ENCODE data around the gene TRAF3IP3. TPM values are rescaled to one million over a fixed set of nuclear protein-coding genes. Genes with fewer than 3 reads are reported as not detected.
A peak's percentile ranks its signal among the peaks of the same experiment; 100 is the strongest.

Gene TRAF3IP3
- total RNA-seq, 1 experiment from 2014 or later = not detected

DNA sequence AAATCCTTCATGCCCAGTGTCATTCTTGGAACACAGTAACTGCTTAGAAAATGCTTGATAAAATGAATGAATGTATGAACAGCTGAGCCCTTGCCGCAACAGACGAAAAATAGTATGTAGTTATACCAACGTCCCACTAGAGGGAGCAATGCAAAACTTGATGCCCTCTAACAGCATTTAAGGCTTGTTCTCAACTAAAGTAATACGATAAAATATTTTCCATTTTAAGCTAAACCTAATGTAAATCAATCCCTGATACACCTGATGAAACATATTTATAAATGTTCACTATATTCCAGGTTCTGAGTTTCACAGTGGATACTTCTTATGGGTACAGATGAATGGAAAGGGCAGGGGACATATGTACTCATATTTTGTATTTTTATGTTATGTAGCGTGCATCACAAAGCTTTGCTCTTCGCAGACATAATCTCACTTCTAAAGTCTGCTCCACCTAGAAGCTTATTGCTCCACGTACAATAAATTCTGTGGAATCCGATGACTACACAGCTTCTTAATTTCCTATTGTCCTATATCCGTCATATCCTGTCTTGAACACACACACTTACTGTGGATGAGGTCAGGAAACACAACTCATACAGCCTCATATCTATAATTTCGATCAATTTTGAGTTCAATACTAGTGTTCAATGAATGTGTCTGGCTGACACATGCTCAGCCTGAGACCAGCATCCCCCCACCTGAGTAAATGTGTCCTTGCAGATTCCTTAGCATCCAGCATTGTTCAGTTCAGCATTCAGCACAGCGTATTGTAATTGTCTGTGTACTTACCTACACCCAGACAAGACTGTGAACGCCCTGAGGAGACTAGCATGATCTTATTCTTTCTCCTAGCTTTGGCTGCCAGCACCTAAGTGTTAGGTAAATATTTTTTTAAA lies 67.5 kb downstream of the TRAF3IP3 start:
- no peaks in the 10 kb centered on the region for H3K79me2 ChIP-seq (ENCODE audit: insufficient read depth, low read length)
- H3K4me1 Mint-ChIP-seq = peaks cover 7 to 11% of the 10 kb centered on the region in 2 experiments
- no peak overlapping the region for H4K8ac ChIP-seq (replicated peaks; ENCODE audit: insufficient read length, low read depth, low read length)
- H3K18ac ChIP-seq (ENCODE audit: insufficient read length, low read depth, low read length) = no peak overlapping the region
- H3K27me3 Mint-ChIP-seq (ENCODE audit: low read depth) = peaks cover 29% of the 10 kb centered on the region
- no CpG with 5 or more reads among the region's 12 CpGs for WGBS (ENCODE audit: extremely low coverage, insufficient read length, low lambda C conversion rate)
- no peak overlapping the region for H3K4me3 Mint-ChIP-seq
- no peak overlapping the region for H3K27ac ChIP-seq (ENCODE audit: insufficient read length, low read depth, low read length)
- H2BK5ac ChIP-seq (ENCODE audit: insufficient read length, low read length) = no peak overlapping the region
- H3K27me3 ChIP-seq (ENCODE audit: insufficient read depth, low read length) = no peaks in the 10 kb centered on the region; the same call in 1 of the 2 replicates
- H3T11ph ChIP-seq (ENCODE audit: low read length) = no peak overlapping the region
- H2BK15ac ChIP-seq (ENCODE audit: low read depth, low read length) = no peak overlapping the region
- no peak overlapping the region for H3K9ac ChIP-seq (ENCODE audit: extremely low read depth, insufficient read length, low read length)
- H3K27ac Mint-ChIP-seq = no peak overlapping the region; a peak in 1 of 7 replicates
- no peaks in the 10 kb centered on the region for H3K23me2 ChIP-seq (ENCODE audit: insufficient read length, low read depth, low read length, poor library complexity, severe bottlenecking)
- no peak overlapping the region for H3K4me2 ChIP-seq (ENCODE audit: insufficient read depth, insufficient read length, low read length)
- H2BK120ac ChIP-seq (ENCODE audit: low read depth, low read length, poor library complexity, severe bottlenecking) = no peak overlapping the region
- H3K23ac ChIP-seq (ENCODE audit: insufficient read length, low read depth, low read length) = no peak overlapping the region
- no peak overlapping the region for H3K4ac ChIP-seq (ENCODE audit: low read depth, low read length)
- no peaks in the 10 kb centered on the region for H3K4me1 ChIP-seq (ENCODE audit: insufficient read depth, low read length)
- H4K5ac ChIP-seq (ENCODE audit: insufficient read length, low read depth, low read length) = no peak overlapping the region
- no peak overlapping the region for H2BK12ac ChIP-seq (ENCODE audit: insufficient read length, low read depth, low read length)
- no peaks in the 10 kb centered on the region for H3K9me3 ChIP-seq (ENCODE audit: control insufficient read depth, low read depth, low read length)
- TF ChIP-seq, protein P1, sequence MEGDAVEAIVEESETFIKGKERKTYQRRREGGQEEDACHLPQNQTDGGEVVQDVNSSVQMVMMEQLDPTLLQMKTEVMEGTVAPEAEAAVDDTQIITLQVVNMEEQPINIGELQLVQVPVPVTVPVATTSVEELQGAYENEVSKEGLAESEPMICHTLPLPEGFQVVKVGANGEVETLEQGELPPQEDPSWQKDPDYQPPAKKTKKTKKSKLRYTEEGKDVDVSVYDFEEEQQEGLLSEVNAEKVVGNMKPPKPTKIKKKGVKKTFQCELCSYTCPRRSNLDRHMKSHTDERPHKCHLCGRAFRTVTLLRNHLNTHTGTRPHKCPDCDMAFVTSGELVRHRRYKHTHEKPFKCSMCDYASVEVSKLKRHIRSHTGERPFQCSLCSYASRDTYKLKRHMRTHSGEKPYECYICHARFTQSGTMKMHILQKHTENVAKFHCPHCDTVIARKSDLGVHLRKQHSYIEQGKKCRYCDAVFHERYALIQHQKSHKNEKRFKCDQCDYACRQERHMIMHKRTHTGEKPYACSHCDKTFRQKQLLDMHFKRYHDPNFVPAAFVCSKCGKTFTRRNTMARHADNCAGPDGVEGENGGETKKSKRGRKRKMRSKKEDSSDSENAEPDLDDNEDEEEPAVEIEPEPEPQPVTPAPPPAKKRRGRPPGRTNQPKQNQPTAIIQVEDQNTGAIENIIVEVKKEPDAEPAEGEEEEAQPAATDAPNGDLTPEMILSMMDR (conservative IDR thresholded peaks at IDR 0.05) = peak; percentile 83
- H3K9me3 Mint-ChIP-seq = peaks cover 0 to 3% of the 10 kb centered on the region in 2 experiments; a peak in 1 of 5 replicates
- no peak overlapping the region for H4K91ac ChIP-seq (ENCODE audit: insufficient read length, low read depth, low read length)
- DNase-seq = no peak
- H3K36me3 Mint-ChIP-seq (ENCODE audit: insufficient read depth in 1 of 3, low read depth in 3 of 3) = no peaks in the 10 kb centered on the region
- no peak overlapping the region for H3K56ac ChIP-seq (ENCODE audit: insufficient read length, low read depth, low read length)
- H3K79me1 ChIP-seq (ENCODE audit: insufficient read depth, low read depth, low read length, poor library complexity, severe bottlenecking) = no peaks in the 10 kb centered on the region
- H3K14ac ChIP-seq (ENCODE audit: insufficient read depth, low read length) = no peak overlapping the region
- no peaks in the 10 kb centered on the region for H4K20me1 ChIP-seq (ENCODE audit: control insufficient read depth, insufficient read depth, insufficient read length)
- H2AK5ac ChIP-seq (ENCODE audit: insufficient read length, low read length) = no peak overlapping the region
- no peak overlapping the region for H2BK20ac ChIP-seq (ENCODE audit: low read depth, low read length, poor library complexity, severe bottlenecking)
- H2AFZ ChIP-seq (ENCODE audit: low read length) = no peak overlapping the region
